ENCODE results near the gene QKI. TPM values are rescaled to one million over a fixed set of nuclear protein-coding genes. Genes with fewer than 3 reads are reported as not detected.
A peak's percentile ranks its signal among the peaks of the same experiment; 100 is the strongest.

The QKI gene
- total and polyA plus RNA-seq, 8 donors, result 8.0 to 261 (median 32.2) TPM

GRCh38 chr6:163513570-163514166, 99.2 kb downstream of the QKI start:
- peaks cover 0 to under 1% (median 0%) of the 10 kb centered on the region in 4 donors for H3K9me3 ChIP-seq
- H3K27me3 ChIP-seq, result no peaks in the 10 kb centered on the region
- DNase-seq, result peak; percentile 10 to 48
- 72 to 88% (median 76%) methylated on average over 2 of the region's 2 CpGs for WGBS, 5 donors
- H3K27ac ChIP-seq, result peak overlapping the region in 1 of 5 donors; percentile 27
- H3K4me1 ChIP-seq, result peaks cover 0 to 30% (median 20%) of the 10 kb centered on the region in 4 donors
- intact Hi-C loops (cut with DNase I; ENCODE audit: low total_unique reads), result no loop called here
- H3K36me3 ChIP-seq, result no peaks in the 10 kb centered on the region
- no peak overlapping the region for H3K4me3 ChIP-seq
- TF ChIP-seq POLR2AphosphoS5 (IDR thresholded peaks at IDR 0.05) (peak in 1 of 3 donors; percentile 8), POLR2A (IDR thresholded peaks at IDR 0.05) (no peak)

GRCh38 chr6:163516908-163517307, 102.4 kb downstream of the QKI start:
- no peaks in the 10 kb centered on the region for H3K36me3 ChIP-seq
- TF ChIP-seq POLR2AphosphoS5 (IDR thresholded peaks at IDR 0.05), result no peak
- no peak for TF ChIP-seq CTCF (IDR thresholded peaks at IDR 0.05)
- no peak for TF ChIP-seq POLR2A (IDR thresholded peaks at IDR 0.05)
- no peak for TF ChIP-seq EP300 (IDR thresholded peaks at IDR 0.05)
- H3K4me3 ChIP-seq, result no peak overlapping the region
- no peak overlapping the region for H3K27ac ChIP-seq
- H3K9me3 ChIP-seq, result no peaks in the 10 kb centered on the region
- DNase-seq, result no peak
- peaks cover 0 to 55% (median 28%) of the 10 kb centered on the region in 4 donors for H3K4me1 ChIP-seq
- H3K27me3 ChIP-seq, result no peaks in the 10 kb centered on the region
- intact Hi-C loops (cut with DNase I; ENCODE audit: low total_unique reads), result no loop called here

- no peak for TF ChIP-seq POLR2A (IDR thresholded peaks at IDR 0.05)
- no peak for TF ChIP-seq EP300 (IDR thresholded peaks at IDR 0.05)
- no peak for TF ChIP-seq CTCF (IDR thresholded peaks at IDR 0.05)
- TF ChIP-seq POLR2AphosphoS5 (IDR thresholded peaks at IDR 0.05), result no peak
- no peak overlapping the region for H3K4me3 ChIP-seq
- peaks cover 0 to 54% (median 17%) of the 10 kb centered on the region in 4 donors for H3K4me1 ChIP-seq
- WGBS, 5 donors, result 88 to 97% (median 96%) methylated on average over 4 of the region's 4 CpGs
- DNase-seq, result no peak
- intact Hi-C loops (cut with DNase I; ENCODE audit: low total_unique reads), result no loop called here
- H3K9me3 ChIP-seq, result no peaks in the 10 kb centered on the region
- H3K27ac ChIP-seq, result no peak overlapping the region
- no peaks in the 10 kb centered on the region for H3K27me3 ChIP-seq
- H3K36me3 ChIP-seq, result no peaks in the 10 kb centered on the region
These were observed 106.4 kb downstream of the QKI start for GRCh38 chr6:163520956-163521355.

- Histone ChIP-seq H3K27me3 (no peaks in the 10 kb centered on the region), H3K9me3 (no peaks in the 10 kb centered on the region), H3K4me3 (no peak overlapping the region), H3K36me3 (no peaks in the 10 kb centered on the region), H3K27ac (no peak overlapping the region), H3K4me1 (peaks cover 0 to 62% (median 21%) of the 10 kb centered on the region in 4 donors)
- no peak for DNase-seq
- WGBS, 5 donors, result 36 to 66% (median 57%) methylated on average over 1 of the region's 1 CpG
- TF ChIP-seq EP300 (IDR thresholded peaks at IDR 0.05) (no peak), POLR2AphosphoS5 (IDR thresholded peaks at IDR 0.05) (no peak), POLR2A (IDR thresholded peaks at IDR 0.05) (no peak), CTCF (IDR thresholded peaks at IDR 0.05) (no peak)
- intact Hi-C loops (cut with DNase I; ENCODE audit: low total_unique reads), result no loop called here
These were observed 107.5 kb downstream of the QKI start for GRCh38 chr6:163522033-163522432.

DNA sequence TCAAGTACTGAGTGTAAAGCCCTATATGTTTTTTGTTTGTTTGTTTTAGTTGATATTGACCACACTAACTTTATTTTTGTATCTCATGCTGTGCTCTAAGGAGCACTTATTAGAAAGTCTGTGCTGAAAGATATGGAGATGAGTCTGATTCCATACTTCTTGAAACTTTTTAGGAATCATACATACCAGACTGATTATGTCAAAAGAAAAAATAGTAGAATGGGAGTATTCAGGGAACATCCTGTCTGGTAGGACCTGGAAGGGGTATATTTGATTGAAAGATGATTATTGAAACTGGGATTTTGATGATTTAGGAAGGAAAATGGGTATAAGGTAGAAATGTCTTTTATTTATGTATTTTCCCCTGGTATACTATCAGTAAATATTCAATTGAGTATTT, 111.4 kb downstream of the QKI start:
- intact Hi-C loops (cut with DNase I; ENCODE audit: low total_unique reads), result no loop called here
- H3K4me1 ChIP-seq, result peaks cover 9 to 64% (median 34%) of the 10 kb centered on the region in 4 donors
- H3K27ac ChIP-seq, result no peak overlapping the region
- H3K9me3 ChIP-seq, result no peaks in the 10 kb centered on the region
- H3K4me3 ChIP-seq, result no peak overlapping the region
- TF ChIP-seq POLR2A (IDR thresholded peaks at IDR 0.05), result no peak
- no peak for TF ChIP-seq POLR2AphosphoS5 (IDR thresholded peaks at IDR 0.05)
- TF ChIP-seq EP300 (IDR thresholded peaks at IDR 0.05), result no peak
- TF ChIP-seq CTCF (IDR thresholded peaks at IDR 0.05), result no peak
- H3K36me3 ChIP-seq, result no peaks in the 10 kb centered on the region
- no peaks in the 10 kb centered on the region for H3K27me3 ChIP-seq
- DNase-seq, result no peak
